ENCODE results near the gene ZNF184. TPM values are rescaled to one million over a fixed set of nuclear protein-coding genes. Genes with fewer than 3 reads are reported as not detected.

The ZNF184 gene
- total and polyA plus RNA-seq, 9 of the 15 experiments (the other 6 are each of a cell fraction or from before 2014, with no cell fraction given), result 7.6 to 22.2 (median 12.8) TPM

- TF ChIP-seq TFAP4 (CRISPR knock-in tag; IDR thresholded peaks at IDR 0.05; ENCODE audit: borderline replicate concordance) (peak; percentile 91), BMI1 (IDR thresholded peaks at IDR 0.05; ENCODE audit: low read length) (no peak), RCOR1 (IDR thresholded peaks at IDR 0.05; ENCODE audit: borderline replicate concordance in 1 of 2, low read depth in 2 of 2, low read length in 2 of 2) (peak in 1 of 2 experiments; percentile 82; a peak in 2 of 4 replicates), ZFP1 (CRISPR knock-in tag; IDR thresholded peaks at IDR 0.05) (no peak), ZFX (CRISPR knock-in tag; IDR thresholded peaks at IDR 0.05) (peak; percentile 42; the same call in 1 of the 2 replicates), FOXJ2 (tag; IDR thresholded peaks at IDR 0.05) (peak; percentile 79), HBP1 (CRISPR knock-in tag; IDR thresholded peaks at IDR 0.05) (0 out of 2 replicates have a peak, but pooled peaks have one; percentile 3), SMAD3 (CRISPR knock-in tag; conservative IDR thresholded peaks at IDR 0.05) (no peak), JUND (IDR thresholded peaks at IDR 0.05; ENCODE audit: borderline replicate concordance, low read depth, low read length) (0 out of 2 replicates have a peak, but pooled peaks have one; percentile 1), JUND (tag; IDR thresholded peaks at IDR 0.05; ENCODE audit: borderline replicate concordance, low read depth, low read length) (peak; percentile 38; the same call in 2 of the 3 replicates), MEF2A (IDR thresholded peaks at IDR 0.05; ENCODE audit: control insufficient read depth, low read depth, low read length) (0 out of 2 replicates have a peak, but pooled peaks have one; percentile 25), RERE (CRISPR knock-in tag; IDR thresholded peaks at IDR 0.05; ENCODE audit: borderline replicate concordance) (no peak), PYGO2 (tag; IDR thresholded peaks at IDR 0.05) (no peak), ARID3B (CRISPR knock-in tag; IDR thresholded peaks at IDR 0.05; ENCODE audit: borderline replicate concordance) (no peak), MAFG (tag; conservative IDR thresholded peaks at IDR 0.05) (peak; percentile 43), ZEB2 (IDR thresholded peaks at IDR 0.05) (peak; percentile 57), HDAC3 (IDR thresholded peaks at IDR 0.05; ENCODE audit: borderline replicate concordance, partially characterized antibody) (peak; percentile 61)
Measured at GRCh38 chr6:27502508-27503435, 29.9 kb upstream of the ZNF184 start (continued).

All from K562 (cell line).